IPS DF 19.7 (cell line): Measurements from ENCODE around the gene OR2AP1.
"Not testable (repeated sequence)": the region's sequence is repeated elsewhere in the genome, so short reads cannot be mapped to it uniquely, and the experiment has no call there.

Experiments used
- DNase-seq: peaks from one replicate; pipeline ENCODE4 v3.0.0-alpha.2; 2013; ENCODE audit warnings: low read depth, low spot score

Gene OR2AP1

GRCh38 chr12:55572168-55572567 is at the start of gene OR2AP1:
OR2AP1 (plus strand) TSS chr12:55572468; CDS start chr12:55574415, 1,947 bp downstream.
- DNase-seq = no peak

GRCh38 chr12:55548235-55548634 is 24.0 kb upstream of the OR2AP1 start:
- DNase-seq = not testable (repeated sequence)

GRCh38 chr12:55548756-55549155 is 23.5 kb upstream of the OR2AP1 start:
- no peak for DNase-seq

- DNase-seq = no peak
These were observed 23.0 kb upstream of the OR2AP1 start, which contains the start of gene OR6C4 for GRCh38 chr12:55549302-55549701. OR6C4 (plus strand) TSS chr12:55549602; CDS start chr12:55551227, 1,625 bp downstream.

DNA sequence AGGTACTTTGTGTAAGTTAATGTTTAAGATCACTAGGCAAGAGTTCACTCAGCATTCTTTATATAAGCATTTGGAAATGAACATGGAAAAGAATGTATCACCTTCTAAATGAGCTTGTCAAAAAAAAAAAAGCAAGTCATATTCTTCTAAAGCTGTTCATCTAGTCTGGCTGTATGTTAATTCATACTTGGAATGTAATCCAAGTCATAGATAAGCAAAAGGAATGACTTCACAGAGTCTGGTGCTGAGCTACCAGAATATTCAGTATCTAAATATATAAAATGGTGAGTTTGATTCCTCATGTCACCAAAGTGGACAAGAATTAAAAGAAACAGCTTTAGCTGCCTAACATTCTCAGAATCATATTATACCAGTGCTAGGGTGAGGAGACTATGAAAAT is 18.0 kb upstream of the OR2AP1 start:
- no peak for DNase-seq

DNA sequence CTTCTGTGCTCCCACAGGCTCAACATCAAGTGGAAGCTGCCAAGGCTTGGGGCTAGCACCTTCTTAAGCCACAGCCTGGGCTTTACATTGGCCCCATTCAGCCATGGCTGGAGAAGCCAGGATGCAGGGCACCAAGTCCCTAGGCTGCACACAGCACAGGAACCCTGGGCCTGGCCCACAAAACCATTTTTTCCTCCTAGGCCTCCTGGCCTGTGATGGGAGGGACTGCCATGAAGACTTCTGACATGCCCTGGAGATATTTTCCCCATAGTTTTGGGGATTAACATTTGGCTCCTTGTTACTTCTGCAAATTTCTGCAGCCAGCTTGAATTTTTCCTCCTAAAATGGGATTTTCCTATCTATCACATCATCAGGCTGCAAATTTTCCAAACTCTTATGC is 2.2 kb upstream of the OR2AP1 start:
- DNase-seq = not testable (repeated sequence)

GRCh38 chr12:55570689-55571088 is 1.6 kb upstream of the OR2AP1 start:
- not testable (repeated sequence) for DNase-seq

- no peak for DNase-seq
These were observed 9.8 kb downstream of the OR2AP1 start for GRCh38 chr12:55582066-55582465.

GRCh38 chr12:55585817-55586216 is 13.5 kb downstream of the OR2AP1 start:
- DNase-seq = no peak

DNA sequence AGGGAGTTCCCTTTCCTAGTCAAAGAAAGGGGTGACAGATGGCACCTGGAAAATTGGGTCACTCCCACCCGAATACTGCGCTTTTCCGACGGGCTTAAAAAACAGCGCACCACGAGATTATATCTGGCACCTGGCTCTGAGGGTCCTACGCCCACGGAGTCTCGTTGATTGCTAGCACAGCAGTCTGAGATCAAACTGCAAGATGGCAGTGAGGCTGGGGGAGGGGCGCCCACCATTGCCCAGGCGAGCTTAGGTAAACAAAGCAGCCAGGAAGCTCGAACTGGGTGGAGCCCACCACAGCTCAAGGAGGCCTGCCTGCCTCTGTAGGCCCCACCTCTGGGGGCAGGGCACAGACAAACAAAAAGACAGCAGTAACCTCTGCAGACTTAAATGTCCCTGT is 17.9 kb downstream of the OR2AP1 start:
- DNase-seq = not testable (repeated sequence)

GRCh38 chr12:55607821-55608594 is 35.7 kb downstream of the OR2AP1 start:
- DNase-seq = no peak

DNA sequence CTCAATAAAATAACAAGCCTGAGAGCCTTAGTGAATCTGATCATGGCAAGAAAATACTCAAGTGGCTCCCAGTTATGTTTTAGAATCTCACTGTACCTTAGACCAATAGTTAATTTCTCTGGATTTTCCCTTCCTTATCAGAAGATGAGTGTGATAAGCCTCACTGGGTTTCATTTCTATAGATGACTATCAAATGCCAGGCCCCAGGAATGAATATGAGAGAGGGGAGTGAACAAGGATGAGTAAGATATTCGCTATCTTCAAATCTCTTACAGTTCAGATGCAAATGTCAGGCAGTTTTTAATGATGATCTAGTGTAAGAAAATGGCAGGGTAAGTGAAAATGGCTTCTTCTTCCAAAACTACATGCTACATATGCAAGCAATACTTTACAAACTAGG is 38.3 kb downstream of the OR2AP1 start:
- no peak for DNase-seq

DNA sequence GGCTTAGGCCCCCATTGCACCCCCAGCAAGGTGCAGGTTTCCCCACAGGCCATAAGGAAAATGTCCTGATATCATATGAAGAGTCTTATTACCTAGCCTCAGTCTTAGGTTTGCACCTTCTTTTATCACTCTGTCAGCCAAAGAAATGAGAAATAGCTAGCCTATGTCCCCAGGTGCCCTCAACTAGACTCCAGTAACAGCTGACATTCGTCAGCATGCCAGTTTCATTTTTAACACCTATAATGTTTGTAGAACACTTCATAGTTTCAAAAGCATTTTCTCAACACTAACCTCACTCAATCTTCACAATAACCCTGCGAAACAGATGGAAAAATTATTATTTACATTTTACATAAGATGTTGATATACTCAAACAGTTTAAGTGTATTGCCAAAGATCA is 40.4 kb downstream of the OR2AP1 start:
- DNase-seq = no peak

GRCh38 chr12:55614764-55615163 is 42.5 kb downstream of the OR2AP1 start:
- no peak for DNase-seq

GRCh38 chr12:55619354-55620138 is 47.3 kb downstream of the OR2AP1 start:
- DNase-seq = peak; percentile 79

DNA sequence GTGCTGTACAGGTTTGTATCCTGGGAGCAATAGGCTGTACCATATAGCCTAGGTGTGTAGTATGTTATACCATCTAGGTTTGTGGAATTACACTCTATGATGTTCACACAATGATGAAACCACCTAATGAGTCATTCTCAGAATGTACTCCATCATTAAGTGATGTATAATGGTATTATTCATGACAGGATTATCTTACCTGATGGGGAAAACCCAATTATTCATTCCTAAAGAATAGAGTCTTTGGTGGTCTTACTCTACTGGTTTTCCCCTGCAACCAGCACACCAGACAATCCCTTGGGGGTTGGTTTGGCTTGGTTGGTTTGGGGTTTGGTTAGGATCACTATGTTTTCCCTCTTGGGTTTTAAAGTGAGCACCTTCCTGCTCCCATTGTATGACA is 51.8 kb downstream of the OR2AP1 start:
- DNase-seq = no peak
